ENCODE data around the gene BSPRY. TPM values are rescaled to one million over a fixed set of nuclear protein-coding genes. Genes with fewer than 3 reads are reported as not detected.

The BSPRY gene
- total RNA-seq, 2 experiments from 2014 or later, result not detected

DNA sequence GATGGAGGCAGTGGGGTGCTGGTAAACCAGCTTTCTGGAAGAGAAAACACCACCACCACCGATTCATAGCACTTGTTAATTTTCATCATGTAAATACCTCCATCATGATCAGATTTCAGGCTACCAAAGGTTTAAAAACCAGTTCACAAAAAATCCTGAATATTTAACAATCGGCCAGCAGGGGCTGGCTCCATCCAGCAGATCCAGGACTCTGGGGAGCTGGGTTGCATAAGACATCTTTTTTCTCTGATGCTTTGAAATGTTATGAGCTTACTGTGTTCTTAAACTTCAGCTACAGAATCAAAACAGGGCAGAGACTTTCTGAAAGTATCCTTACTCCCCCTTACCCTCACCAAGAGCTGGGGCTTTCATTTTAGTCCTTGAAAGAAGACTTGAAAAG is 31.6 kb upstream of the BSPRY start:
- POLR2A ChIA-PET, result no interaction called here
- H3K4me3 Mint-ChIP-seq, result no peak overlapping the region
- no peak for DNase-seq
- Histone ChIP-seq H3K27ac (ENCODE audit: low read depth in 1 of 2, low read length in 2 of 2) (no peak overlapping the region), H3K4me1 (ENCODE audit: insufficient read depth, low read length) (no peaks in the 10 kb centered on the region), H3K36me3 (ENCODE audit: insufficient read depth, low read length) (no peaks in the 10 kb centered on the region), H3K9me3 (ENCODE audit: control insufficient read depth in 1 of 2, insufficient read depth in 1 of 2, low read length in 2 of 2) (no peaks in the 10 kb centered on the region), H3K4me3 (ENCODE audit: low read length) (no peak overlapping the region), H3K27me3 (ENCODE audit: control insufficient read depth in 1 of 2, insufficient read depth in 2 of 2, low read length in 2 of 2) (no peaks in the 10 kb centered on the region)
- no peaks in the 10 kb centered on the region for H3K36me3 Mint-ChIP-seq (ENCODE audit: low read depth)
- no peak overlapping the region for H3K27ac Mint-ChIP-seq
- intact Hi-C loops (cut with DNase I, micrococcal nuclease), result no loop called here
- no peaks in the 10 kb centered on the region for H3K27me3 Mint-ChIP-seq
- no peaks in the 10 kb centered on the region for H3K9me3 Mint-ChIP-seq
- no peak for ATAC-seq (ENCODE audit: poor library complexity)
- H3K4me1 Mint-ChIP-seq (ENCODE audit: low read depth), result no peaks in the 10 kb centered on the region
- TF ChIP-seq, protein P1, sequence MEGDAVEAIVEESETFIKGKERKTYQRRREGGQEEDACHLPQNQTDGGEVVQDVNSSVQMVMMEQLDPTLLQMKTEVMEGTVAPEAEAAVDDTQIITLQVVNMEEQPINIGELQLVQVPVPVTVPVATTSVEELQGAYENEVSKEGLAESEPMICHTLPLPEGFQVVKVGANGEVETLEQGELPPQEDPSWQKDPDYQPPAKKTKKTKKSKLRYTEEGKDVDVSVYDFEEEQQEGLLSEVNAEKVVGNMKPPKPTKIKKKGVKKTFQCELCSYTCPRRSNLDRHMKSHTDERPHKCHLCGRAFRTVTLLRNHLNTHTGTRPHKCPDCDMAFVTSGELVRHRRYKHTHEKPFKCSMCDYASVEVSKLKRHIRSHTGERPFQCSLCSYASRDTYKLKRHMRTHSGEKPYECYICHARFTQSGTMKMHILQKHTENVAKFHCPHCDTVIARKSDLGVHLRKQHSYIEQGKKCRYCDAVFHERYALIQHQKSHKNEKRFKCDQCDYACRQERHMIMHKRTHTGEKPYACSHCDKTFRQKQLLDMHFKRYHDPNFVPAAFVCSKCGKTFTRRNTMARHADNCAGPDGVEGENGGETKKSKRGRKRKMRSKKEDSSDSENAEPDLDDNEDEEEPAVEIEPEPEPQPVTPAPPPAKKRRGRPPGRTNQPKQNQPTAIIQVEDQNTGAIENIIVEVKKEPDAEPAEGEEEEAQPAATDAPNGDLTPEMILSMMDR (IDR thresholded peaks at IDR 0.05), result no peak
- CTCF ChIA-PET, result no interaction called here

DNA sequence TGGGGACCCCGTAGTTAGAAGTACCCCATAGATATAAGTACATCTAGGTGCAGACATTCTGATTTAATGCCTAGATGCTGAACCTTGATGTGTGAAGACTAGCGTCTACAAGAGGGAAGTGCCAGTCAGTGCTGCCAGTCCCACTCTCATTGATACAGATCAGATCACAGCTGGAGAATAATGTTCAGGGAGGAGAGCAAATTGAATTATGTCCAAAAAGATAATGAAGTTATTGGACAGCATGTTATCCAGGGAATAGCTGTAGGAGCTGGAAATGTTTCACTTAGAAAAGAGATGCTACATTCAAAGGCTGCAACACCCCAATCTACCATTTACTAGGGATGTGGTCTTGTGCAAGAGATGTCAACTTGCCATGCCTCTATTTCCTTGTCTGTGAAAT is 30.3 kb upstream of the BSPRY start:
- DNase-seq (no peak), ATAC-seq (ENCODE audit: poor library complexity) (no peak)
- TF ChIP-seq, protein P1 (IDR thresholded peaks at IDR 0.05), result no peak
- H3K4me1 Mint-ChIP-seq (ENCODE audit: low read depth), result no peaks in the 10 kb centered on the region
- Histone ChIP-seq H3K4me3 (ENCODE audit: low read length) (no peak overlapping the region), H3K27me3 (ENCODE audit: control insufficient read depth in 1 of 2, insufficient read depth in 2 of 2, low read length in 2 of 2) (no peaks in the 10 kb centered on the region), H3K4me1 (ENCODE audit: insufficient read depth, low read length) (no peaks in the 10 kb centered on the region), H3K9me3 (ENCODE audit: control insufficient read depth in 1 of 2, insufficient read depth in 1 of 2, low read length in 2 of 2) (no peaks in the 10 kb centered on the region), H3K27ac (ENCODE audit: low read depth in 1 of 2, low read length in 2 of 2) (no peak overlapping the region), H3K36me3 (ENCODE audit: insufficient read depth, low read length) (no peaks in the 10 kb centered on the region)
- no peaks in the 10 kb centered on the region for H3K36me3 Mint-ChIP-seq (ENCODE audit: low read depth)
- H3K27me3 Mint-ChIP-seq, result no peaks in the 10 kb centered on the region
- ChIA-PET POLR2A (no interaction called here), CTCF (no interaction called here)
- H3K4me3 Mint-ChIP-seq, result no peak overlapping the region
- H3K27ac Mint-ChIP-seq, result no peak overlapping the region
- intact Hi-C loops (cut with DNase I, micrococcal nuclease), result no loop called here
- H3K9me3 Mint-ChIP-seq, result no peaks in the 10 kb centered on the region

DNA sequence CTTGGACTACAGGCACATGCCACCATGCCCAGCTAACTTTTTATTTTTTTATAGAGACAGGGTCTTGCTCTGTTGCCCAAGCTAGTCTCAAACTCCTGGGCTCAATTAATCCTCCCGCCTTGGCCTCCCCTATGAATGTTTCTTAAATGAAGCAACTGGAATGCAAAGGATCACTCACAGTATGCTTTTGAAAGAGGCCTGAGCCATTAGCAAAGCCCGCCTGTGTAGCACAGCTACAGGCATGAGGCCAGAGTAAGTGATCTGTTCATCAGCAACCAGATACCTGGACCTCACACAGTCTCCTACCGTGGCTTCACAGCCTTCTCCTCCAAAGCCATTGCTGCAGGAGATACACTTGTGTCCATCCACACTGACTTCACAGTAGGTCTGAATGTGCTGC is 29.3 kb upstream of the BSPRY start:
- H3K27ac Mint-ChIP-seq, result no peak overlapping the region
- intact Hi-C loops (cut with DNase I, micrococcal nuclease), result no loop called here
- H3K4me3 ChIP-seq (ENCODE audit: low read length), result no peak overlapping the region
- H3K4me1 Mint-ChIP-seq (ENCODE audit: low read depth), result no peaks in the 10 kb centered on the region
- no peaks in the 10 kb centered on the region for H3K27me3 Mint-ChIP-seq
- TF ChIP-seq, protein P1 (IDR thresholded peaks at IDR 0.05), result no peak
- no peaks in the 10 kb centered on the region for H3K9me3 Mint-ChIP-seq
- no peak overlapping the region for H3K27ac ChIP-seq (ENCODE audit: low read depth in 1 of 2, low read length in 2 of 2)
- no peak overlapping the region for H3K4me3 Mint-ChIP-seq
- POLR2A ChIA-PET, result no interaction called here
- no peaks in the 10 kb centered on the region for H3K9me3 ChIP-seq (ENCODE audit: control insufficient read depth in 1 of 2, insufficient read depth in 1 of 2, low read length in 2 of 2)
- no peaks in the 10 kb centered on the region for H3K4me1 ChIP-seq (ENCODE audit: insufficient read depth, low read length)
- no peaks in the 10 kb centered on the region for H3K36me3 ChIP-seq (ENCODE audit: insufficient read depth, low read length)
- ATAC-seq (ENCODE audit: poor library complexity), result no peak
- no peaks in the 10 kb centered on the region for H3K27me3 ChIP-seq (ENCODE audit: control insufficient read depth in 1 of 2, insufficient read depth in 2 of 2, low read length in 2 of 2)
- DNase-seq, result no peak
- no peaks in the 10 kb centered on the region for H3K36me3 Mint-ChIP-seq (ENCODE audit: low read depth)
- CTCF ChIA-PET, result no interaction called here
